Mesendoderm (in vitro differentiated cells): ENCODE measurements around the gene AP4E1.
"Not testable (repeated sequence)": the region's sequence is repeated elsewhere in the genome, so short reads cannot be mapped to it uniquely, and the experiment has no call there.

ENCODE experiments used
- DNase-seq: peaks from one replicate; pipeline ENCODE4 v3.0.0; 2013
- H2AK5ac ChIP-seq: 2 replicates; pipeline ENCODE4 v1.6.1; 2013; ENCODE audit warnings: low read length, inconsistent platforms
- H2BK120ac ChIP-seq: 2 replicates; pipeline ENCODE4 v1.6.1; 2013; ENCODE audit warnings: low read depth, mild to moderate bottlenecking, low read length, moderate library complexity, mixed read lengths
- H2BK15ac ChIP-seq: replicated peaks from 2 replicates; pipeline ENCODE4 v1.6.1; 2013; ENCODE audit warnings: low read depth, mild to moderate bottlenecking, moderate library complexity
- H2BK5ac ChIP-seq: 2 replicates; pipeline ENCODE4 v1.6.1; 2013; ENCODE audit warnings: low read length, inconsistent platforms
- H3K18ac ChIP-seq: 2 replicates; pipeline ENCODE4 v1.6.1; 2013; ENCODE audit warnings: mild to moderate bottlenecking, low read length, mixed read lengths
- H3K23ac ChIP-seq: one replicate; pipeline ENCODE4 v1.6.1; 2013; ENCODE audit warnings: low read length
- H3K27ac ChIP-seq: 2 replicates; pipeline ENCODE4 v1.5.1; 2013; ENCODE audit warnings: low read depth, mild to moderate bottlenecking, inconsistent platforms, low read length, moderate library complexity
- H3K27me3 ChIP-seq: 2 replicates; pipeline ENCODE4 v1.6.1; 2013; ENCODE audit warnings: low read length, control low read depth, mild to moderate bottlenecking, inconsistent platforms; ENCODE audit not compliant: insufficient read depth, poor library complexity
- H3K36me3 ChIP-seq: 2 replicates; pipeline ENCODE4 v1.6.1; 2013; ENCODE audit warnings: low read length, inconsistent platforms; ENCODE audit not compliant: control insufficient read depth, insufficient read depth
- H3K4ac ChIP-seq: one replicate; pipeline ENCODE4 v1.6.1; 2013; ENCODE audit warnings: low read depth, mild to moderate bottlenecking, low read length, moderate library complexity
- H3K4me1 ChIP-seq: 2 replicates; pipeline ENCODE4 v1.6.1; 2013; ENCODE audit warnings: low read depth, low read length, inconsistent platforms; ENCODE audit not compliant: control insufficient read depth
- H3K4me2 ChIP-seq: 2 replicates; pipeline ENCODE4 v1.6.1; 2013; ENCODE audit warnings: low read length
- H3K4me3 ChIP-seq: 2 replicates; pipeline ENCODE4 v1.5.1; 2013; ENCODE audit warnings: mild to moderate bottlenecking, low read length
- H3K56ac ChIP-seq: one replicate; pipeline ENCODE4 v1.6.1; 2013; ENCODE audit warnings: low read length
- H3K79me1 ChIP-seq: 2 replicates; pipeline ENCODE4 v1.6.1; 2013; ENCODE audit warnings: low read length, inconsistent platforms
- H3K79me2 ChIP-seq: 2 replicates; pipeline ENCODE4 v1.6.1; 2013; ENCODE audit warnings: mild to moderate bottlenecking, low read length; ENCODE audit not compliant: control insufficient read depth, insufficient read depth
- H3K9ac ChIP-seq: 2 replicates; pipeline ENCODE4 v1.6.1; 2013; ENCODE audit warnings: low read length, inconsistent platforms
- H4K5ac ChIP-seq: one replicate; pipeline ENCODE4 v1.6.1; 2013; ENCODE audit warnings: low read length
- H4K8ac ChIP-seq: one replicate; pipeline ENCODE4 v1.6.1; 2013; ENCODE audit warnings: low read depth, mild to moderate bottlenecking, control low read depth, low read length, moderate library complexity
- WGBS: extraction: QIAGEN DNeasy Blood & Tissue Kit; methylation state at CpG from one replicate; pipeline ENCODE4 v1.1.7; 2013; ENCODE audit warnings: low lambda C conversion rate, missing lambda C conversion rate; ENCODE audit not compliant: insufficient coverage; ENCODE audit errors: extremely low coverage; 5-methylcytosine and 5-hydroxymethylcytosine counted together

The AP4E1 gene

DNA sequence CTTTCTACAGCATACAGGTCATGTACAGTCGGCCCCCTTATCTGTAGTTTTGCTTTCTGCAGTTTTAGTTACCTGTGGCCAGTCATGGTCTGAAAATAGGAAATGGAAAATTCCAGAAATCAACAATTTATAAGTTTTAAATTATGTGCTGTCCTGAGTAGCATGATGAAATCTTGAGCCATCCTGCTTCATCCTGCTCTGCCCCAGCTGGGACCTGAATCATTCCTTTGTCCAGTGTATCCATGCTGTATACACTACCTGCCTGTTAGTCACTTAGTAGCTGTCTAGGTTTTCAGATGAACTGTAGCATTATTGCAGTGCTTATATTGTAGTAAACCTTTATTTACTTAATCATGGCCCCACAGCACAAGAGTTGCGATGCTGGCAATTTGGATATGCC lies 44.8 kb downstream of the AP4E1 start:
- H4K5ac ChIP-seq: no peak overlapping the region
- no peak overlapping the region for H2BK120ac ChIP-seq
- no CpG with 5 or more reads among the region's 2 CpGs for WGBS
- H3K4me3 ChIP-seq: no peak overlapping the region
- no peak overlapping the region for H3K27ac ChIP-seq
- H3K4me2 ChIP-seq: no peak overlapping the region
- no peak overlapping the region for H3K23ac ChIP-seq
- H3K36me3 ChIP-seq: peaks cover 3% of the 10 kb centered on the region
- no peaks in the 10 kb centered on the region for H3K27me3 ChIP-seq
- H2AK5ac ChIP-seq: no peak overlapping the region
- no peak overlapping the region for H3K4ac ChIP-seq
- no peak overlapping the region for H3K18ac ChIP-seq
- no peak overlapping the region for H2BK5ac ChIP-seq
- no peak for DNase-seq
- no peak overlapping the region for H2BK15ac ChIP-seq
- H3K79me1 ChIP-seq: no peaks in the 10 kb centered on the region
- no peak overlapping the region for H4K8ac ChIP-seq
- H3K56ac ChIP-seq: no peak overlapping the region
- no peak overlapping the region for H3K9ac ChIP-seq
- H3K4me1 ChIP-seq: no peaks in the 10 kb centered on the region
- no peaks in the 10 kb centered on the region for H3K79me2 ChIP-seq

DNA sequence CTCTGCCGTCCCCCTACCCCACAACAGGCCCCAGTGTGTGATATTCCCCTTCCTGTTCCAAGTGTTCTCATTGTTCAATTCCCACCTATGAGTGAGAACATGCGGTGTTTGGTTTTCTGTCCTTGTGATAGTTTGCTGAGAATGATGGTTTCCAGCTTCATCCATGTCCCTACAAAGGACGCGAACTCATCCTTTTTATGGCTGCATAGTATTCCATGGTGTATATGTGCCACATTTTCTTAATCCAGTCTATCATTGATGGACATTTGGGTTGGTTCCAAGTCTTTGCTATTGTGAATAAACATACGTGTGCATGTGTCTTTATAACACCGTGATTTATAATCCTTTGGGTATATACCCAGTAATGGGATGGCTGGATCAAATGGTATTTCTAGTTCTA lies 46.4 kb downstream of the AP4E1 start:
- not testable (repeated sequence) for H3K36me3 ChIP-seq, H3K4me2 ChIP-seq, DNase-seq, H4K8ac ChIP-seq, H3K27ac ChIP-seq, H3K56ac ChIP-seq, H3K79me1 ChIP-seq, H3K18ac ChIP-seq, H3K79me2 ChIP-seq, H3K4ac ChIP-seq, H2BK120ac ChIP-seq, H3K23ac ChIP-seq, H4K5ac ChIP-seq, H3K4me1 ChIP-seq, H3K9ac ChIP-seq, H2BK5ac ChIP-seq, H3K27me3 ChIP-seq, H2BK15ac ChIP-seq, H3K4me3 ChIP-seq, H2AK5ac ChIP-seq
- no CpG with 5 or more reads among the region's 6 CpGs for WGBS

DNA sequence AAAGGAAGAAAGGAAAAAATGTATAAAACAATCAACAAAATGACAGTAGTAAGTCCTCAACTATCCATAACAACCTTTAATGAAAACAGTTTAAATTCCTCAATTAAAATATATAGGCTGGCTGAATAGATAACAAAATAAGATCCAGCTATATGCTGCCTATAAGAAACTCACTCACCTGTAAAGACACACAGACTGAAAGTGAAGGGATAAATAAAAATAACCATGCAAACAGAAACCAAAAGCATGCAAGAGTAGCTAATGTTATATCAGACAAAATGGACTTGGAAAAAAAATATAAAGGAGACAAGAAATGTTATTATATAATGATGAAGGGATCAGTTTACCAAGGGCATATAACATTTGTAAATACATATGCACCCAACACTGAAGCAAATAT lies 51.2 kb downstream of the AP4E1 start:
- no peaks in the 10 kb centered on the region for H3K36me3 ChIP-seq
- no peak overlapping the region for H3K56ac ChIP-seq
- no peak overlapping the region for H2BK120ac ChIP-seq
- no peaks in the 10 kb centered on the region for H3K79me2 ChIP-seq
- H3K4ac ChIP-seq: no peak overlapping the region
- H3K4me2 ChIP-seq: no peak overlapping the region
- no peak overlapping the region for H3K9ac ChIP-seq
- H3K4me3 ChIP-seq: no peak overlapping the region
- no peak overlapping the region for H2BK5ac ChIP-seq
- no peak overlapping the region for H3K23ac ChIP-seq
- no peak overlapping the region for H2BK15ac ChIP-seq
- no peaks in the 10 kb centered on the region for H3K79me1 ChIP-seq
- H3K4me1 ChIP-seq: no peaks in the 10 kb centered on the region
- no peak overlapping the region for H4K5ac ChIP-seq
- H3K18ac ChIP-seq: no peak overlapping the region
- no peak for DNase-seq
- no peak overlapping the region for H4K8ac ChIP-seq
- no peak overlapping the region for H3K27ac ChIP-seq
- no peaks in the 10 kb centered on the region for H3K27me3 ChIP-seq
- no peak overlapping the region for H2AK5ac ChIP-seq

DNA sequence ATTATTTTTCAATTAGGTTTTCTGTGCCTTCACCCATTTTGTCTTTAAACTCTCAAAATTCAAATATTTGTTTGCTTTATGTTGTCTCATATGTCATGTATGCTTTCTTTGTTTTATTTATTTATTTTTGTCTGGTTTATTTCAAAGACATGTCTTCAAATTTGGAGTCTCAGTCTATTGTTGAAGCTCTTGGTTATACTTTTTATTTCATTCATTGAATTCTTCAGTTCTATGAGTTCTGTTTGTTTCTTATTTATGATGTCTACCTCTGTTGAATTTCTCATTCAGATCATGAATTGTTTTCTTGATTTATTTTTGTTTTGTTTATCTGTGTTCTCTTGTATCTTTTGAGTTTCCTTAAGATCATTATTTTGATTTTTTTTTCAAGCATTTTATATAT lies 55.6 kb downstream of the AP4E1 start:
- peaks cover 2% of the 10 kb centered on the region for H3K79me1 ChIP-seq
- no peak overlapping the region for H2BK5ac ChIP-seq
- no peak overlapping the region for H4K8ac ChIP-seq
- no peak for DNase-seq
- no peak overlapping the region for H3K4me3 ChIP-seq
- no peak overlapping the region for H3K23ac ChIP-seq
- no peaks in the 10 kb centered on the region for H3K36me3 ChIP-seq
- H3K79me2 ChIP-seq: no peaks in the 10 kb centered on the region
- no peak overlapping the region for H3K4ac ChIP-seq
- no peak overlapping the region for H3K9ac ChIP-seq
- no peaks in the 10 kb centered on the region for H3K4me1 ChIP-seq
- no peak overlapping the region for H3K18ac ChIP-seq
- no peak overlapping the region for H2BK120ac ChIP-seq
- H2AK5ac ChIP-seq: no peak overlapping the region
- no peak overlapping the region for H3K56ac ChIP-seq
- no peak overlapping the region for H3K4me2 ChIP-seq
- no peak overlapping the region for H4K5ac ChIP-seq
- no peak overlapping the region for H3K27ac ChIP-seq
- H2BK15ac ChIP-seq: no peak overlapping the region
- H3K27me3 ChIP-seq: no peaks in the 10 kb centered on the region

DNA sequence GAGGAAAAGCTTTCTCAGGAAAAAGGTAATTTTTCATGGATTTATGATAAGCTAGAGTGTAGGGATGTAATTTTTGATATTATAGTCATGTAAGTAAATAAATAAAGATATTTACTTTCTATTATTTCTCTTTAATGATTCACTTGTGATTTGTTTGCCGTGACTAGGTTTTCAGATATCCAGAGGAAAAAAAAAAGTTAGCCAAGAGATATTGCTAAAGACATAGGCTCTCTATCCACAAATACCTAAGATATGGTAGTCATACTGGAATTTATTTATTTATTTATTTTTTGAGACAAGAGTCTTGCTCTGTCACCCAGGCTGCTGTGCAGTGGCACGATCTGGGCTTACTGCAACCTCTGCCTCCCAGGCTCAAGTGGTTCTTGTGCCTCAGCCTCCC lies 59.9 kb downstream of the AP4E1 start:
- Histone ChIP-seq H3K4me2 (no peak overlapping the region), H3K27me3 (no peaks in the 10 kb centered on the region), H3K36me3 (no peaks in the 10 kb centered on the region), H4K5ac (no peak overlapping the region), H3K4ac (no peak overlapping the region), H3K79me2 (no peaks in the 10 kb centered on the region), H2BK120ac (no peak overlapping the region), H3K4me3 (no peak overlapping the region), H3K79me1 (peaks cover 2% of the 10 kb centered on the region), H2AK5ac (no peak overlapping the region), H4K8ac (no peak overlapping the region), H3K56ac (no peak overlapping the region), H3K23ac (no peak overlapping the region), H3K18ac (no peak overlapping the region), H3K27ac (no peak overlapping the region), H3K9ac (no peak overlapping the region), H2BK5ac (no peak overlapping the region), H3K4me1 (no peaks in the 10 kb centered on the region), H2BK15ac (no peak overlapping the region)
- WGBS: no CpG with 5 or more reads among the region's 2 CpGs
- DNase-seq: no peak

DNA sequence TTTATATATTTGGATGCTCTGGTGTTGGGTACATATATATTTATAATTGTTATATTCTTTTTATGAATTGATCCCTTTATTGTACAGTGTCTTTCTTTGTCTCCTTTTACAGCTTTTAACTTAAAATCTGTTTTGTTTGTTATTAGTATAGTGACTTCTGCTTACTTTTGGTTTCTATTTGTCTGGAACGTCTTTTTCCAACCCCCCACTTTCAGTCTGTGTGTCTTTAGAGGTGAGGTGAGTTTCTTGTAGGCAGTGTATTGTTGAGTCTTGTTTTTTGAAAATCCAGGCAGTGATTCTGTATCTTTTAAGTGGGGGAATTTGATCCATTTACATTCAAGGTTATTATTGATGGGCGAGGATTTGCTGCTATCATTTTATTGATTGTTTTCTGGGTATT lies 62.0 kb downstream of the AP4E1 start:
- no peaks in the 10 kb centered on the region for H3K4me1 ChIP-seq
- DNase-seq: no peak
- no CpG with 5 or more reads among the region's 2 CpGs for WGBS
- no peak overlapping the region for H4K5ac ChIP-seq
- no peak overlapping the region for H3K18ac ChIP-seq
- H3K9ac ChIP-seq: no peak overlapping the region
- H3K79me2 ChIP-seq: no peaks in the 10 kb centered on the region
- H3K27ac ChIP-seq: no peak overlapping the region
- no peak overlapping the region for H4K8ac ChIP-seq
- no peak overlapping the region for H3K56ac ChIP-seq
- no peaks in the 10 kb centered on the region for H3K79me1 ChIP-seq
- no peak overlapping the region for H3K4me2 ChIP-seq
- H2BK120ac ChIP-seq: no peak overlapping the region
- H3K36me3 ChIP-seq: no peaks in the 10 kb centered on the region
- no peak overlapping the region for H3K23ac ChIP-seq
- H2BK5ac ChIP-seq: no peak overlapping the region
- no peak overlapping the region for H3K4me3 ChIP-seq
- H2BK15ac ChIP-seq: no peak overlapping the region
- H3K4ac ChIP-seq: no peak overlapping the region
- no peaks in the 10 kb centered on the region for H3K27me3 ChIP-seq
- H2AK5ac ChIP-seq: no peak overlapping the region
